ENCODE data around the gene PLA2G4D.

Gene PLA2G4D

DNA sequence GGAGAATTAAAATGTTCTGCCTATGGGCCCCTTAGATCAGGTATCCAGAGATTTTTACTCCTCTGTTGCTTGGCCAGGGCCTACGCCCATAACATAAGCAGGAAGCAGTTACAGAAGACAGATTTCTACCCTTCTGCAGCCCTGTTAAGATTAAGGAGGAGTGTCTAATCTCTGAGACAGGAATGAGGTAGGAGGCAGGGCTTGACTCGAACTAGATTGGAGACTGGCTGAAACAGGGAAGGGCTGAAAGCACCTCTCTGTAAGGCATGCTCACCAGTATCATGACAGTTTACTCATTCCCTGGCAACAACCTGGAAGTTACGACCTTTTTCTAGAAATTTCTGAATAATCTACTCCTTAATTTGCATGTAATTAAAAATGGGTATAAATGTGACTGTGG is 16.7 kb downstream of the PLA2G4D start:
- Histone ChIP-seq H3K9me3 (ENCODE audit: control insufficient read depth, insufficient read depth, low read length) (no peaks in the 10 kb centered on the region), H4K20me1 (ENCODE audit: control insufficient read depth, insufficient read depth, low read depth, low read length) (no peaks in the 10 kb centered on the region), H3K27ac (ENCODE audit: low read depth, low read length) (no peak overlapping the region), H3K36me3 (ENCODE audit: control insufficient read depth, low read length) (no peaks in the 10 kb centered on the region), H3K4me2 (ENCODE audit: low read length) (no peak overlapping the region), H3K4me3 (ENCODE audit: low read length) (no peak overlapping the region), H3K9me2 (replicated peaks; ENCODE audit: control insufficient read depth, low read length) (no peaks in the 10 kb centered on the region), H3K79me2 (ENCODE audit: control insufficient read depth, low read length) (no peaks in the 10 kb centered on the region), H3K27me3 (ENCODE audit: control insufficient read depth, low read length) (peaks cover 7% of the 10 kb centered on the region), H3K4me1 (ENCODE audit: control insufficient read depth, low read length) (no peaks in the 10 kb centered on the region), H3F3A (ENCODE audit: control insufficient read depth, insufficient read depth) (no peaks in the 10 kb centered on the region)
- no peak for TF ChIP-seq EZH2phosphoT487 (IDR thresholded peaks at IDR 0.05; ENCODE audit: borderline replicate concordance, low read length)
- TF ChIP-seq, protein P1, sequence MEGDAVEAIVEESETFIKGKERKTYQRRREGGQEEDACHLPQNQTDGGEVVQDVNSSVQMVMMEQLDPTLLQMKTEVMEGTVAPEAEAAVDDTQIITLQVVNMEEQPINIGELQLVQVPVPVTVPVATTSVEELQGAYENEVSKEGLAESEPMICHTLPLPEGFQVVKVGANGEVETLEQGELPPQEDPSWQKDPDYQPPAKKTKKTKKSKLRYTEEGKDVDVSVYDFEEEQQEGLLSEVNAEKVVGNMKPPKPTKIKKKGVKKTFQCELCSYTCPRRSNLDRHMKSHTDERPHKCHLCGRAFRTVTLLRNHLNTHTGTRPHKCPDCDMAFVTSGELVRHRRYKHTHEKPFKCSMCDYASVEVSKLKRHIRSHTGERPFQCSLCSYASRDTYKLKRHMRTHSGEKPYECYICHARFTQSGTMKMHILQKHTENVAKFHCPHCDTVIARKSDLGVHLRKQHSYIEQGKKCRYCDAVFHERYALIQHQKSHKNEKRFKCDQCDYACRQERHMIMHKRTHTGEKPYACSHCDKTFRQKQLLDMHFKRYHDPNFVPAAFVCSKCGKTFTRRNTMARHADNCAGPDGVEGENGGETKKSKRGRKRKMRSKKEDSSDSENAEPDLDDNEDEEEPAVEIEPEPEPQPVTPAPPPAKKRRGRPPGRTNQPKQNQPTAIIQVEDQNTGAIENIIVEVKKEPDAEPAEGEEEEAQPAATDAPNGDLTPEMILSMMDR (IDR thresholded peaks at IDR 0.05; ENCODE audit: low read depth, low read length, poor library complexity, severe bottlenecking) = no peak

DNA sequence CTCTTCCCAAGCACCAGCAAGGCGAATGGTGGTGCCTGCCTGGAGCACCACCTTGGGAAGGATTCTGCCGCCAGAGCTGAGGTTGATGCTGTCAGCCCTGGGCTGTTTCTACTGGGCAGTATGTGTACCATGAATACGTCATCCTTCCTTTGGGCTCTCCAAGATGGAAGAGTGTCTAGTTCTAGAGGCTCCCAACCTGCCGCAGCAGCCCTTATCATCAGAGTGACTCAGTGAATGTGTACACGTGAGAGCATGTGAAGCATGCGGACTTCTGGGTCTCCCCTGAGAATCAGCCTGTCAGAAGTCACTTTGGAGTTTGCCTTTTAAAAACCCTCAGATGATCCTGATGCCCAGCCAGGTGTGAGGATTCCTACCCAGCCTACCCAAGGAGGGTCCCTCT is 20.9 kb downstream of the PLA2G4D start:
- no peaks in the 10 kb centered on the region for H3F3A ChIP-seq (ENCODE audit: control insufficient read depth, insufficient read depth)
- TF ChIP-seq, protein P1 (IDR thresholded peaks at IDR 0.05; ENCODE audit: low read depth, low read length, poor library complexity, severe bottlenecking) = no peak
- no peak for TF ChIP-seq EZH2phosphoT487 (IDR thresholded peaks at IDR 0.05; ENCODE audit: borderline replicate concordance, low read length)
- no peaks in the 10 kb centered on the region for H3K36me3 ChIP-seq (ENCODE audit: control insufficient read depth, low read length)
- H3K27ac ChIP-seq (ENCODE audit: low read depth, low read length) = no peak overlapping the region
- H3K4me2 ChIP-seq (ENCODE audit: low read length) = no peak overlapping the region
- H3K4me3 ChIP-seq (ENCODE audit: low read length) = no peak overlapping the region
- no peaks in the 10 kb centered on the region for H3K9me3 ChIP-seq (ENCODE audit: control insufficient read depth, insufficient read depth, low read length)
- H3K4me1 ChIP-seq (ENCODE audit: control insufficient read depth, low read length) = no peaks in the 10 kb centered on the region
- H4K20me1 ChIP-seq (ENCODE audit: control insufficient read depth, insufficient read depth, low read depth, low read length) = no peaks in the 10 kb centered on the region
- peaks cover 6% of the 10 kb centered on the region; the same call in 1 of the 2 replicates for H3K27me3 ChIP-seq (ENCODE audit: control insufficient read depth, low read length)
- H3K79me2 ChIP-seq (ENCODE audit: control insufficient read depth, low read length) = no peaks in the 10 kb centered on the region
- H3K9me2 ChIP-seq (replicated peaks; ENCODE audit: control insufficient read depth, low read length) = no peaks in the 10 kb centered on the region

DNA sequence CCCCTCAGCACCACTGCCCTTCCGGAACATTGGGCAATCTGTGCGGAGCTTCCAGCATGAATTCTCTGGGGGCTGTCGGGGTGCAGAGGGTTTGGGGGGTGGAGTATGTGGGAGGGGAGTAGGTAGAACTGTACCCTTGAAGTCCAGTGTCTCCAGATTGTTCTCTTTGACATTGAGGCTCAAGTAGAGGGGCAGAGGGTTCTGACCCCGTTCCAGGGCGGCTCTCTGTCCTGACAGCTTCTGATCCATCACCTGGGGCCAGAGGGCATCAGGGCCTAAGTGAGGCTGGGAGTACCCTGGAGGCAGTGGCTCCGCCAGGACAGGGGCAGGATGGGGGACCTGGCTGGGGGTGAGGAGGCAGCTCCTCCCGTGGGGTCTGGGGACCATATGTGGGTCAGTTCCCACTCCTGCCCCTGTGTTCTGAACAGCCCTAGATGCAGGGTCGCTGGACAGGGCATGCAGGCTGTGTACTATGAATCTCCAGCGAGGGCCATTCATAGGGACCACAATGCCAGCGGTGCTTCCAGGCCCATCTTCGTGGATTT is 22.1 kb downstream of the PLA2G4D start:
- no peaks in the 10 kb centered on the region for H3K9me2 ChIP-seq (replicated peaks; ENCODE audit: control insufficient read depth, low read length)
- H3K4me2 ChIP-seq (ENCODE audit: low read length) = no peak overlapping the region
- TF ChIP-seq, protein P1 (IDR thresholded peaks at IDR 0.05; ENCODE audit: low read depth, low read length, poor library complexity, severe bottlenecking) = no peak
- TF ChIP-seq EZH2phosphoT487 (IDR thresholded peaks at IDR 0.05; ENCODE audit: borderline replicate concordance, low read length) = no peak
- no peak overlapping the region for H3K4me3 ChIP-seq (ENCODE audit: low read length)
- H3K27ac ChIP-seq (ENCODE audit: low read depth, low read length) = no peak overlapping the region
- no peaks in the 10 kb centered on the region for H3K4me1 ChIP-seq (ENCODE audit: control insufficient read depth, low read length)
- no peaks in the 10 kb centered on the region for H3K79me2 ChIP-seq (ENCODE audit: control insufficient read depth, low read length)
- no peaks in the 10 kb centered on the region for H3K9me3 ChIP-seq (ENCODE audit: control insufficient read depth, insufficient read depth, low read length)
- H4K20me1 ChIP-seq (ENCODE audit: control insufficient read depth, insufficient read depth, low read depth, low read length) = no peaks in the 10 kb centered on the region
- no peaks in the 10 kb centered on the region for H3F3A ChIP-seq (ENCODE audit: control insufficient read depth, insufficient read depth)
- H3K27me3 ChIP-seq (ENCODE audit: control insufficient read depth, low read length) = peaks cover 6% of the 10 kb centered on the region; the same call in 1 of the 2 replicates
- no peaks in the 10 kb centered on the region for H3K36me3 ChIP-seq (ENCODE audit: control insufficient read depth, low read length)
